Measurements from ENCODE around the gene NTN5.

Gene NTN5

DNA sequence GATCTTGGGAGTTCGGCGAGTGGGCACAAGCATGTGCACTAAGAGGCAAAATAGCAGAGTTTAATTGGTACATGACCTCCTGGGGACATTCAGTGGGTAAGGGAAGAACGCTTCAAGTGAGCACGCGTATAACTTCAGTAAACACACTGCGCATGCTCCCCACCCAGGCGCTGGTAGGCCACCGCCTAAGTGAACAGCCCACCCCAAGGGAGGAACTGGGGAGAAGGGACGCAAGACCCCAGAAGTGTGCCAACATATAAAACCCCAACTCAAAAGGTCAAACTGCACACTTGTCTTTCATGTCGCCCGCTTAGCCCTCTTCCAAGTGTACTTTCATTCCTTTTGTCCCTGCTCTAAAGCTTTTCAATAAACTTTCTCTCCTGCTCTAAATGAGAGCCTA lies 10.5 kb upstream of the NTN5 start:
- TF ChIP-seq FOXP2 (optimal IDR thresholded peaks at IDR 0.05; ENCODE audit: borderline replicate concordance, extremely low read depth, extremely low read length, insufficient read depth) (no peak), TAF1 (IDR thresholded peaks at IDR 0.05; ENCODE audit: borderline replicate concordance, insufficient read depth, low read length) (no peak), POLR2AphosphoS5 (IDR thresholded peaks at IDR 0.05; ENCODE audit: low read depth, low read length) (no peak)

DNA sequence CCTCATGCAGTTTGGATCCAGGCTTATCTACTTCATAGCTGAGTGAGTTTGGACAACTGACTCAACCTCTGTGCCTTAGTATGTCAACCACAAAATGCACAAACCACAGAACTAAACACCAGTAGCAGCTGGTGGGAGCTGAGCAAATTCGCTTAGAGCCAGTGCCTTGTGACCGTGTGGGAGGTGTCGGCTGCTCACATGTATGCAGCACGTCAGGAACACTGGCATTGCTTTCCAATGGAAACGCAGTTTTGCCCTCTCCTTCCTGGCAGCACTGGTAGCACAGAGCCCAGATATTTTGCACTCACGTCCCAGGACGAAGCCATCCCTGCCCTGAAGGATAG lies 8.3 kb upstream of the NTN5 start:
- TF ChIP-seq, protein P1, sequence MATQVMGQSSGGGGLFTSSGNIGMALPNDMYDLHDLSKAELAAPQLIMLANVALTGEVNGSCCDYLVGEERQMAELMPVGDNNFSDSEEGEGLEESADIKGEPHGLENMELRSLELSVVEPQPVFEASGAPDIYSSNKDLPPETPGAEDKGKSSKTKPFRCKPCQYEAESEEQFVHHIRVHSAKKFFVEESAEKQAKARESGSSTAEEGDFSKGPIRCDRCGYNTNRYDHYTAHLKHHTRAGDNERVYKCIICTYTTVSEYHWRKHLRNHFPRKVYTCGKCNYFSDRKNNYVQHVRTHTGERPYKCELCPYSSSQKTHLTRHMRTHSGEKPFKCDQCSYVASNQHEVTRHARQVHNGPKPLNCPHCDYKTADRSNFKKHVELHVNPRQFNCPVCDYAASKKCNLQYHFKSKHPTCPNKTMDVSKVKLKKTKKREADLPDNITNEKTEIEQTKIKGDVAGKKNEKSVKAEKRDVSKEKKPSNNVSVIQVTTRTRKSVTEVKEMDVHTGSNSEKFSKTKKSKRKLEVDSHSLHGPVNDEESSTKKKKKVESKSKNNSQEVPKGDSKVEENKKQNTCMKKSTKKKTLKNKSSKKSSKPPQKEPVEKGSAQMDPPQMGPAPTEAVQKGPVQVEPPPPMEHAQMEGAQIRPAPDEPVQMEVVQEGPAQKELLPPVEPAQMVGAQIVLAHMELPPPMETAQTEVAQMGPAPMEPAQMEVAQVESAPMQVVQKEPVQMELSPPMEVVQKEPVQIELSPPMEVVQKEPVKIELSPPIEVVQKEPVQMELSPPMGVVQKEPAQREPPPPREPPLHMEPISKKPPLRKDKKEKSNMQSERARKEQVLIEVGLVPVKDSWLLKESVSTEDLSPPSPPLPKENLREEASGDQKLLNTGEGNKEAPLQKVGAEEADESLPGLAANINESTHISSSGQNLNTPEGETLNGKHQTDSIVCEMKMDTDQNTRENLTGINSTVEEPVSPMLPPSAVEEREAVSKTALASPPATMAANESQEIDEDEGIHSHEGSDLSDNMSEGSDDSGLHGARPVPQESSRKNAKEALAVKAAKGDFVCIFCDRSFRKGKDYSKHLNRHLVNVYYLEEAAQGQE (IDR thresholded peaks at IDR 0.05; ENCODE audit: insufficient read depth in 1 of 2, low read depth in 2 of 2, low read length in 2 of 2), result no peak
- no peak for TF ChIP-seq FOXP2 (optimal IDR thresholded peaks at IDR 0.05; ENCODE audit: borderline replicate concordance, extremely low read depth, extremely low read length, insufficient read depth)

DNA sequence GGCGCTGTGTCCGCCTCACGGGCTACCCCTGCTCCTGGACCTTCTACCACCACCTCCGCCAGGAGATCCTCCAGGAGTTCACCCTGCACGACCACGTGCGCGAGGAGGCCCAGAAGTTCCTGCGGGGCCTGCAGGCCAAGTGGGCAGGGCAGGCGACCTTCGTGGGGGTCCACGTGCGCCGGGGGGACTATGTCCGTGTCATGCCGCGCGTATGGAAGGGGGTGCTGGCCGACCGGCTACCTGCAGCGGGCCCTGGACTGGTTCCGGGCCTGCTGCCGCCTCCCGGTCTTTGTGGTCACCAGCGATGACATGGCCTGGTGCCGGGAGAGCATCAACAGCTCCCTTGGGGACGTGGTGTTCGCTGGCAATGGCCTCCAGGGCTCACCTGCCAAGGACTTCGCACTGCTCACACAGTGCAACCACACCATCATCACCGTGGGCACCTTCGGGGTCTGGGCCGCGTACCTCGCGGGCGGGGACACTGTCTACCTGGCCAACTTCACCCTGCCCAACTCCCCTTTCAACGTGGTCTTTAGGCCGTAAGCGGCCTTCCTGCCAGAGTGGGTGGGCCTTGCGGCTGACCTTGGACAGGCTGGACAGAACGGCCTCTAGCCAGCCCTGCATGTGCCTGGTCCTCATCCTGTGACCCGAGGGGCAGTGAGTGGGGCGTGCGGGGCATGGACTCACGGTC lies 7.8 kb upstream of the NTN5 start:
- TF ChIP-seq POLR2AphosphoS5 (IDR thresholded peaks at IDR 0.05; ENCODE audit: low read depth, low read length) (no peak), SIN3A (IDR thresholded peaks at IDR 0.05; ENCODE audit: borderline replicate concordance, insufficient read depth, low read length) (no peak), FOXP2 (optimal IDR thresholded peaks at IDR 0.05; ENCODE audit: borderline replicate concordance, extremely low read depth, extremely low read length, insufficient read depth) (no peak), TAF1 (IDR thresholded peaks at IDR 0.05; ENCODE audit: borderline replicate concordance, insufficient read depth, low read length) (no peak)
- TF ChIP-seq, protein P1 (IDR thresholded peaks at IDR 0.05; ENCODE audit: insufficient read depth in 1 of 2, low read depth in 2 of 2, low read length in 2 of 2), result no peak

GRCh38 chr19:48678201-48678600 lies 5.4 kb upstream of the NTN5 start:
- no peak for TF ChIP-seq FOXP2 (optimal IDR thresholded peaks at IDR 0.05; ENCODE audit: borderline replicate concordance, extremely low read depth, extremely low read length, insufficient read depth)
- TF ChIP-seq SIN3A (IDR thresholded peaks at IDR 0.05; ENCODE audit: borderline replicate concordance, insufficient read depth, low read length), result no peak
- no peak for TF ChIP-seq POLR2AphosphoS5 (IDR thresholded peaks at IDR 0.05; ENCODE audit: low read depth, low read length)
- TF ChIP-seq, protein P1 (IDR thresholded peaks at IDR 0.05; ENCODE audit: insufficient read depth in 1 of 2, low read depth in 2 of 2, low read length in 2 of 2), result no peak
- TF ChIP-seq TAF1 (IDR thresholded peaks at IDR 0.05; ENCODE audit: borderline replicate concordance, insufficient read depth, low read length), result no peak

DNA sequence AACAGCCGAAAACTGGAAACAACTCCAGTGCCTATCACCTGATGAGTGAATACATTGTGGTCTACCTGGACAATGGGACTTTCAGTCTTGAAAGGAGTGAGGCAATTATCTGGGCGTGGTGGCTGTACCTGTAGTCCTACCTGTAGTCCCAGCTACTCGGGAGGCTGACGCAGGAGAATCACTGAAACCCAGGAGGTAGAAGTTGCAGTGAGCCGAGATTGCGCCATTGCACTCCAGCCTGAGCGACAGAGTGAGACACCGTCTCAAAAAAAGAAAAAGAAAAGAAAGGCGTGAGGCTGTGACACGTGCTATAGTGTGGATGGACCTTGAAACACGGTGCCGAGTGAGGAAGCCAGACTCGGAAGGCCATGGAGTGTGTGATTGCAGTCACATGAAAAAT lies 4.1 kb upstream of the NTN5 start:
- TF ChIP-seq TAF1 (IDR thresholded peaks at IDR 0.05; ENCODE audit: borderline replicate concordance, insufficient read depth, low read length) (no peak), FOXP2 (optimal IDR thresholded peaks at IDR 0.05; ENCODE audit: borderline replicate concordance, extremely low read depth, extremely low read length, insufficient read depth) (no peak), POLR2AphosphoS5 (IDR thresholded peaks at IDR 0.05; ENCODE audit: low read depth, low read length) (no peak), SIN3A (IDR thresholded peaks at IDR 0.05; ENCODE audit: borderline replicate concordance, insufficient read depth, low read length) (no peak)
- TF ChIP-seq, protein P1 (IDR thresholded peaks at IDR 0.05; ENCODE audit: insufficient read depth in 1 of 2, low read depth in 2 of 2, low read length in 2 of 2), result no peak
